ENCODE data around the gene PCSK9.

GRCh38 chr1:55015731-55016620 is 23.4 kb upstream of the PCSK9 start:
- TF ChIP-seq, protein P1, sequence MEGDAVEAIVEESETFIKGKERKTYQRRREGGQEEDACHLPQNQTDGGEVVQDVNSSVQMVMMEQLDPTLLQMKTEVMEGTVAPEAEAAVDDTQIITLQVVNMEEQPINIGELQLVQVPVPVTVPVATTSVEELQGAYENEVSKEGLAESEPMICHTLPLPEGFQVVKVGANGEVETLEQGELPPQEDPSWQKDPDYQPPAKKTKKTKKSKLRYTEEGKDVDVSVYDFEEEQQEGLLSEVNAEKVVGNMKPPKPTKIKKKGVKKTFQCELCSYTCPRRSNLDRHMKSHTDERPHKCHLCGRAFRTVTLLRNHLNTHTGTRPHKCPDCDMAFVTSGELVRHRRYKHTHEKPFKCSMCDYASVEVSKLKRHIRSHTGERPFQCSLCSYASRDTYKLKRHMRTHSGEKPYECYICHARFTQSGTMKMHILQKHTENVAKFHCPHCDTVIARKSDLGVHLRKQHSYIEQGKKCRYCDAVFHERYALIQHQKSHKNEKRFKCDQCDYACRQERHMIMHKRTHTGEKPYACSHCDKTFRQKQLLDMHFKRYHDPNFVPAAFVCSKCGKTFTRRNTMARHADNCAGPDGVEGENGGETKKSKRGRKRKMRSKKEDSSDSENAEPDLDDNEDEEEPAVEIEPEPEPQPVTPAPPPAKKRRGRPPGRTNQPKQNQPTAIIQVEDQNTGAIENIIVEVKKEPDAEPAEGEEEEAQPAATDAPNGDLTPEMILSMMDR (IDR thresholded peaks at IDR 0.05 in 4 of 5, conservative IDR thresholded peaks at IDR 0.05 in 1 of 5) = no peak
- TF ChIP-seq POLR2A (IDR thresholded peaks at IDR 0.05) = no peak

Measured in gastrocnemius medialis (tissue), 4 donors.